ENCODE measurements around the gene CSHL1.
"Not testable (repeated sequence)": the region's sequence is repeated elsewhere in the genome, so short reads cannot be mapped to it uniquely, and the experiment has no call there.

The CSHL1 gene

GRCh38 chr17:63880706-63881105 is 30.4 kb downstream of the CSHL1 start:
- H3K9me3 ChIP-seq (ENCODE audit: severe bottlenecking), result no peaks in the 10 kb centered on the region
- H3K27me3 ChIP-seq (ENCODE audit: insufficient read depth, poor library complexity, severe bottlenecking), result no peaks in the 10 kb centered on the region
- no peak overlapping the region for H3K4me3 ChIP-seq (ENCODE audit: severe bottlenecking)
- no peaks in the 10 kb centered on the region for H3K4me1 ChIP-seq (ENCODE audit: insufficient read depth, poor library complexity, severe bottlenecking)
- DNase-seq (ENCODE audit: low spot score), result no peak
- H3K27ac ChIP-seq (ENCODE audit: poor library complexity, severe bottlenecking), result no peak overlapping the region
- ATAC-seq (ENCODE audit: low read depth), result no peak
- TF ChIP-seq, protein P1, sequence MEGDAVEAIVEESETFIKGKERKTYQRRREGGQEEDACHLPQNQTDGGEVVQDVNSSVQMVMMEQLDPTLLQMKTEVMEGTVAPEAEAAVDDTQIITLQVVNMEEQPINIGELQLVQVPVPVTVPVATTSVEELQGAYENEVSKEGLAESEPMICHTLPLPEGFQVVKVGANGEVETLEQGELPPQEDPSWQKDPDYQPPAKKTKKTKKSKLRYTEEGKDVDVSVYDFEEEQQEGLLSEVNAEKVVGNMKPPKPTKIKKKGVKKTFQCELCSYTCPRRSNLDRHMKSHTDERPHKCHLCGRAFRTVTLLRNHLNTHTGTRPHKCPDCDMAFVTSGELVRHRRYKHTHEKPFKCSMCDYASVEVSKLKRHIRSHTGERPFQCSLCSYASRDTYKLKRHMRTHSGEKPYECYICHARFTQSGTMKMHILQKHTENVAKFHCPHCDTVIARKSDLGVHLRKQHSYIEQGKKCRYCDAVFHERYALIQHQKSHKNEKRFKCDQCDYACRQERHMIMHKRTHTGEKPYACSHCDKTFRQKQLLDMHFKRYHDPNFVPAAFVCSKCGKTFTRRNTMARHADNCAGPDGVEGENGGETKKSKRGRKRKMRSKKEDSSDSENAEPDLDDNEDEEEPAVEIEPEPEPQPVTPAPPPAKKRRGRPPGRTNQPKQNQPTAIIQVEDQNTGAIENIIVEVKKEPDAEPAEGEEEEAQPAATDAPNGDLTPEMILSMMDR (IDR thresholded peaks at IDR 0.05; ENCODE audit: poor library complexity, severe bottlenecking), result no peak
- H3K36me3 ChIP-seq (ENCODE audit: low read depth), result no peaks in the 10 kb centered on the region

DNA sequence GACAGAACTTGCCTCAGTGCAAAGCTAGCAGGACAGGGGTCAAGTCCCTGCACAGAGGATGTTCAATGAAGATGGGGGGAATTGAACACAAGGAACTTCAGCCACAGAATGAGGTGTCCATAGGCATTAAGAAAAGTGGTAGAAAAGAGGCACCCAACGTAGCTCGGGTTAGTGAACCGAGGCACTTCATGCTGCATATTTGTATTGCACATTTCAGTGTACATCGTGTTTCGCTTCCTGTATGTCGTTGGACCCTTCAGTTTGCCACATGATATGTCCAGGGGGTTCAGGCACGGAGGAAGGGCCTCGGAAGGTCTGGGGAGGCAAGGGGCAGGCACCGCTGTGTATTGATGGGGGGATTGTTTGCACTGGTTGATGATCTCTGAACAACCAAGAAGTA is 32.6 kb downstream of the CSHL1 start:
- ATAC-seq (ENCODE audit: low read depth); H3K4me3 ChIP-seq (ENCODE audit: severe bottlenecking): not testable (repeated sequence)

DNA sequence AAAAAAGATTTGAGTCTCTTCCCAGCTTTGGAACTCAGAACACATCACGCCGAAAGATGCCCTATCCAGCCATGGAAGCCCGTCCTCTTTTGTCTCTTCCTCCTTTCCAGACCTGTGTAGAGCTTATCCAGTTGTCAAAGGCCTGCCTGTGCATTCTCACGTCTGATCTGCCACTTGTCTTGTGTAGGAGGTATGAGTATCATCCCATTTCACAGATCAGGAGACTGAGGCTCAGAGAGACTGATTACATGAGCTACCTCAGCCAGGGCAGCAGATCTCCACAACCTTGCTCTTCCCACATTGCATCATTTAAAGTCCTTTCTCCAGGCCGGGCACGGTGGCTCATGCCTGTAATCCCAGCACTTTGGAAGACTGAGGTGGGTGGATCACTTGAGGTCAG is 36.4 kb downstream of the CSHL1 start:
- not testable (repeated sequence) for H3K4me1 ChIP-seq (ENCODE audit: insufficient read depth, poor library complexity, severe bottlenecking); H3K27me3 ChIP-seq (ENCODE audit: insufficient read depth, poor library complexity, severe bottlenecking); ATAC-seq (ENCODE audit: low read depth); H3K9me3 ChIP-seq (ENCODE audit: severe bottlenecking); H3K36me3 ChIP-seq (ENCODE audit: low read depth); H3K4me3 ChIP-seq (ENCODE audit: severe bottlenecking); H3K27ac ChIP-seq (ENCODE audit: poor library complexity, severe bottlenecking); DNase-seq (ENCODE audit: low spot score)

More for the DNA sequence above, 32.6 kb downstream of the CSHL1 start:
- DNase-seq (ENCODE audit: low spot score); H3K9me3 ChIP-seq (ENCODE audit: severe bottlenecking); H3K36me3 ChIP-seq (ENCODE audit: low read depth); H3K27me3 ChIP-seq (ENCODE audit: insufficient read depth, poor library complexity, severe bottlenecking); H3K4me1 ChIP-seq (ENCODE audit: insufficient read depth, poor library complexity, severe bottlenecking); H3K27ac ChIP-seq (ENCODE audit: poor library complexity, severe bottlenecking): not testable (repeated sequence)

DNA sequence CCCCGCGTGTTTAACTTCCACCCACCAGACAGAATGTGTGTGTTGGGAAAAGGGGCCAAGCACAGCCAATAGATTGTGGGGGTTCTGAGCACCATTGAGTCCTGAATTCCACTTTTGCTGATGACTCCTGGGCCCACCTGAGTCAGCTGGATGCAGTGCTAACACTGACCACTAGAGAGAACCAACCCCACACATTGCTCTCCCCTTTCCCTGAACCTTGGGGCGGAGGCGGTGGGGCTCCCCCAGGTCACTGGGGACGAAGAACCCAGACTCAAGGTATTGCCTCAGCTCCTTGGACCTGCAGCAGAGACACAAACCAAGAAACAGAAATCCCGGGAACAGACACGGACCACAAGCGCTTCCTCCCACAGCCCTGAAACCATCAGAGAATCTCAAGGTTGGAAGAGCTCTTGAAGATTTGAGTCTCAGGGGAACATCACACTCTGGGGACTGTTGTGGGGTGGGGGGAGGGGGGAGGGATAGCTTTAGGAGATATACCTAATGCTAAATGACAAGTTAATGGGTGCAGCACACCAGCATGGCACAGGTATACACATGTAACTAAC is 36.9 kb downstream of the CSHL1 start:
- H3K36me3 ChIP-seq (ENCODE audit: low read depth); DNase-seq (ENCODE audit: low spot score); H3K27me3 ChIP-seq (ENCODE audit: insufficient read depth, poor library complexity, severe bottlenecking); H3K4me3 ChIP-seq (ENCODE audit: severe bottlenecking); H3K4me1 ChIP-seq (ENCODE audit: insufficient read depth, poor library complexity, severe bottlenecking); H3K9me3 ChIP-seq (ENCODE audit: severe bottlenecking); H3K27ac ChIP-seq (ENCODE audit: poor library complexity, severe bottlenecking); ATAC-seq (ENCODE audit: low read depth): not testable (repeated sequence)

GRCh38 chr17:63873577-63873976 is 37.5 kb downstream of the CSHL1 start, which contains the start of gene CSH2:
CSH2 (minus strand) TSS chr17:63873677; CDS start chr17:63873614, 63 bp downstream.
- H3K36me3 ChIP-seq (ENCODE audit: low read depth); ATAC-seq (ENCODE audit: low read depth); H3K4me3 ChIP-seq (ENCODE audit: severe bottlenecking); H3K4me1 ChIP-seq (ENCODE audit: insufficient read depth, poor library complexity, severe bottlenecking); H3K27ac ChIP-seq (ENCODE audit: poor library complexity, severe bottlenecking); H3K9me3 ChIP-seq (ENCODE audit: severe bottlenecking); DNase-seq (ENCODE audit: low spot score); H3K27me3 ChIP-seq (ENCODE audit: insufficient read depth, poor library complexity, severe bottlenecking): not testable (repeated sequence)

- not testable (repeated sequence) for ATAC-seq (ENCODE audit: low read depth); H3K36me3 ChIP-seq (ENCODE audit: low read depth); DNase-seq (ENCODE audit: low spot score); H3K27ac ChIP-seq (ENCODE audit: poor library complexity, severe bottlenecking); H3K27me3 ChIP-seq (ENCODE audit: insufficient read depth, poor library complexity, severe bottlenecking); H3K9me3 ChIP-seq (ENCODE audit: severe bottlenecking); H3K4me3 ChIP-seq (ENCODE audit: severe bottlenecking); H3K4me1 ChIP-seq (ENCODE audit: insufficient read depth, poor library complexity, severe bottlenecking)
These were observed 39.3 kb downstream of the CSHL1 start for GRCh38 chr17:63871646-63872365.

DNA sequence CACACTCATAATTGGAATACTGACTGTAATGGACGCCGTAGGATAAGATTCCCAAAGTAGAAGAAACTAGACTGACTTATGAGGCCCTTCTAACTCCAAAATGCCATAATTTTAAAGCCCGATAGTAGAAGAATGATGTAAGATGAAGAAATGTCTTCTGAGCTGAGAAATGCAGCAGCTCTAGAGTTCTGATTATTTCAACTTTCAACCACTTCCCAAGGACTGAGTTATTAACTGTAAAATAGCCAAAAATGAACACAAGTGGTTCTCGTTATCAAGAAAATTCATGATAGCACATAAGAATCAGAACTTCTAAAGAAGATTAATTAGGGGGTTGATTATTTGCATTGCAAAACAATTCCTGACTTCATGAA is 40.8 kb downstream of the CSHL1 start:
- not testable (repeated sequence) for H3K4me1 ChIP-seq (ENCODE audit: insufficient read depth, poor library complexity, severe bottlenecking); DNase-seq (ENCODE audit: low spot score); H3K36me3 ChIP-seq (ENCODE audit: low read depth); H3K27me3 ChIP-seq (ENCODE audit: insufficient read depth, poor library complexity, severe bottlenecking); H3K9me3 ChIP-seq (ENCODE audit: severe bottlenecking); H3K4me3 ChIP-seq (ENCODE audit: severe bottlenecking); ATAC-seq (ENCODE audit: low read depth); H3K27ac ChIP-seq (ENCODE audit: poor library complexity, severe bottlenecking)

GRCh38 chr17:63869491-63870291 is 41.4 kb downstream of the CSHL1 start:
- not testable (repeated sequence) for DNase-seq (ENCODE audit: low spot score); H3K36me3 ChIP-seq (ENCODE audit: low read depth); H3K27me3 ChIP-seq (ENCODE audit: insufficient read depth, poor library complexity, severe bottlenecking); H3K4me1 ChIP-seq (ENCODE audit: insufficient read depth, poor library complexity, severe bottlenecking); H3K9me3 ChIP-seq (ENCODE audit: severe bottlenecking); H3K4me3 ChIP-seq (ENCODE audit: severe bottlenecking); H3K27ac ChIP-seq (ENCODE audit: poor library complexity, severe bottlenecking)
- peak; percentile 83 for ATAC-seq (ENCODE audit: low read depth)

DNA sequence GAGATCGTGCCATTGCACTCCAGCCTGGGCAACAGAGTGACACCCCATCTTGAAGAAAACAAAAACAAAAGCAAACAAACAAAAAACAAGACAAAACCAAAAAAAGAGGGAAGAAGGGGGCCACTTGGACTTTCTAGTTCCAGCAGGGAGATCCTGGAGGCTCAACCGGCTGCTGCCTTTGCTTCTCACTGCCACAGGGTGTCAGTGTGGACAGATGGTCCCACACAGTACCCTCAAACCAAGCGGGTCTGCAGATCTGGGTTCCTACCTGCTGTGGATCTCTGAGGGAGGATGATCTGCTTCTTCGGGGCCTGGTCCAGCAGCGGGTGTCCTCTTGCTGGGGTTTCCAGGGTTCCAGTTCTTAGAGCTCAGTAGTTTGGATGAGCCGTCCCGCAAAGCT is 44.4 kb downstream of the CSHL1 start:
- H3K4me1 ChIP-seq (ENCODE audit: insufficient read depth, poor library complexity, severe bottlenecking); H3K27me3 ChIP-seq (ENCODE audit: insufficient read depth, poor library complexity, severe bottlenecking); H3K27ac ChIP-seq (ENCODE audit: poor library complexity, severe bottlenecking); H3K4me3 ChIP-seq (ENCODE audit: severe bottlenecking); ATAC-seq (ENCODE audit: low read depth); H3K9me3 ChIP-seq (ENCODE audit: severe bottlenecking); DNase-seq (ENCODE audit: low spot score); H3K36me3 ChIP-seq (ENCODE audit: low read depth): not testable (repeated sequence)
